HepG2 (cell line): Measurements from ENCODE around the gene PALS1. TPM values are rescaled to one million over a fixed set of nuclear protein-coding genes. Genes with fewer than 3 reads are reported as not detected.
A peak's percentile ranks its signal among the peaks of the same experiment; 100 is the strongest.

Source experiments
- ARID2 ChIP-seq: sonication (generic); formaldehyde crosslinking; IDR thresholded peaks from 2 replicates; pipeline ENCODE4 v1.8.1; 2022; ENCODE audit warnings: mild to moderate bottlenecking, missing genetic modification reagents, borderline replicate concordance
- ELF4 ChIP-seq: sonication (generic); formaldehyde crosslinking; IDR thresholded peaks from 2 replicates; pipeline ENCODE4 v1.5.0; 2020; ENCODE audit warnings: missing genetic modification reagents, mild to moderate bottlenecking, moderate library complexity, borderline replicate concordance
- HNF4G ChIP-seq, 2 experiments: sonication (generic) in 1 of 2; formaldehyde crosslinking in 1 of 2; IDR thresholded peaks; 2 replicates each; pipeline versions ENCODE4 v1.4.0 to v1.6.1; 2011 to 2020; ENCODE audit warnings: borderline replicate concordance in 2 of 2, low read depth in 2 of 2, mild to moderate bottlenecking in 2 of 2, low read length in 1 of 2, missing genetic modification reagents in 1 of 2, moderate library complexity in 1 of 2
- LCORL ChIP-seq, 2 experiments: fragments of 450-650 bp in 1 of 2; sonication (generic) in 1 of 2; formaldehyde crosslinking in 1 of 2; IDR thresholded peaks; 2 replicates each; pipeline versions ENCODE4 v1.5.0 to v1.6.1; 2017 to 2020; ENCODE audit warnings: antibody characterized with exemption in 1 of 2, missing genetic modification reagents in 1 of 2
- NFYC ChIP-seq: IDR thresholded peaks from 2 replicates; pipeline ENCODE4 v1.6.1; 2016; ENCODE audit warnings: missing genetic modification reagents, missing compliant biosample characterization
- NR1H2 ChIP-seq: sonication (generic); formaldehyde crosslinking; IDR thresholded peaks from 2 replicates; pipeline ENCODE4 v1.8.1; 2022; ENCODE audit warnings: low read depth, missing genetic modification reagents, borderline replicate concordance
- POLR2G ChIP-seq: fragments of 200-400 bp; formaldehyde crosslinking; IDR thresholded peaks from 2 replicates; pipeline ENCODE4 v1.6.1; 2018; ENCODE audit warnings: mild to moderate bottlenecking, low read depth, low read length, moderate library complexity
- SRSF9 ChIP-seq: fragments of 200-400 bp; formaldehyde crosslinking; IDR thresholded peaks from 2 replicates; pipeline ENCODE4 v1.6.1; 2018; ENCODE audit warnings: borderline replicate concordance, mild to moderate bottlenecking, low read depth, low read length; ENCODE audit not compliant: insufficient read depth, poor library complexity, severe bottlenecking
- ZBTB20 ChIP-seq: sonication (generic); formaldehyde crosslinking; IDR thresholded peaks from 2 replicates; pipeline ENCODE4 v1.8.1; 2023; ENCODE audit warnings: missing genetic modification reagents, low read depth, mild to moderate bottlenecking, borderline replicate concordance
- ZC3H4 ChIP-seq: sonication (generic); formaldehyde crosslinking; IDR thresholded peaks from 2 replicates; pipeline ENCODE4 v1.4.0; 2020; ENCODE audit warnings: missing genetic modification reagents, borderline replicate concordance
- ZNF12 ChIP-seq: sonication (generic); formaldehyde crosslinking; IDR thresholded peaks from 2 replicates; pipeline ENCODE4 v1.5.0; 2020; ENCODE audit warnings: missing genetic modification reagents
- ZNF546 ChIP-seq: sonication (generic); formaldehyde crosslinking; conservative IDR thresholded peaks from 2 replicates; pipeline ENCODE4 v1.8.1; 2023; ENCODE audit warnings: mild to moderate bottlenecking, missing genetic modification reagents
- ZNF556 ChIP-seq: sonication (generic); formaldehyde crosslinking; IDR thresholded peaks from 2 replicates; pipeline ENCODE4 v1.4.0; 2020; ENCODE audit warnings: mild to moderate bottlenecking, missing genetic modification reagents, borderline replicate concordance
- ZNF577 ChIP-seq: sonication (generic); formaldehyde crosslinking; IDR thresholded peaks from 2 replicates; pipeline ENCODE4 v1.4.0; 2020; ENCODE audit warnings: mild to moderate bottlenecking, low read depth, missing genetic modification reagents, borderline replicate concordance
- ZNF605 ChIP-seq: sonication (generic); formaldehyde crosslinking; IDR thresholded peaks from 2 replicates; pipeline ENCODE4 v1.8.0; 2022; ENCODE audit warnings: mild to moderate bottlenecking, missing genetic modification reagents
- ZNF614 ChIP-seq: IDR thresholded peaks from 2 replicates; pipeline ENCODE4 v1.6.1; 2018; ENCODE audit warnings: missing biosample characterization, missing genetic modification reagents, inconsistent platforms, borderline replicate concordance
- polyA plus RNA-seq, 8 experiments: library from polyadenylated mRNA; depleted of rRNA in 3 of 8; stranded (reverse) in 7 of 8; unstranded in 1 of 8; fragments of >200 nt; fragmentation: Illumina TruSeq in 4 of 8; extraction: Trizol in 4 of 8; gene quantifications; 2 replicates each; pipeline versions ENCODE4 v1.2.1 to v1.2.3, GENCODE V29; 2011 to 2016; ENCODE audit warnings: low read depth in 4 of 8, missing spikeins in 1 of 8, mixed read lengths in 1 of 8; ENCODE audit not compliant: insufficient read depth in 1 of 8
- total RNA-seq, 5 experiments: library from RNA; depleted of rRNA; stranded (reverse); fragments of >200 nt; fragmentation: Illumina TruSeq; extraction: Trizol; gene quantifications; 2 replicates each; pipeline ENCODE4 v1.2.3, GENCODE V29; 2016; ENCODE audit warnings: low read depth in 1 of 5

The PALS1 gene
- total and polyA plus RNA-seq, 2 of the 13 experiments (the other 11 are each of a cell fraction or from before 2014, with no cell fraction given) = 8.8 to 20.0 TPM

GRCh38 chr14:67240168-67240932 lies 885 bp upstream of the PALS1 start (continued):
- TF ChIP-seq ZNF577 (CRISPR knock-in tag) (no peak), ARID2 (CRISPR knock-in tag) (peak; percentile 58; the same call in 1 of the 2 replicates), ZNF614 (no peak), HNF4G (IDR thresholded peaks at IDR 0.05; ENCODE audit: borderline replicate concordance, low read depth, low read length) (no peak), HNF4G (CRISPR knock-in tag; IDR thresholded peaks at IDR 0.05; ENCODE audit: borderline replicate concordance, low read depth) (no peak), NFYC (CRISPR knock-in tag) (no peak), ZNF556 (CRISPR knock-in tag) (0 out of 2 replicates have a peak, but pooled peaks have one; percentile 32), ZNF605 (CRISPR knock-in tag) (0 out of 2 replicates have a peak, but pooled peaks have one; percentile 19), ZBTB20 (peak; percentile 31; the same call in 1 of the 2 replicates), ZNF546 (CRISPR knock-in tag) (0 out of 2 replicates have a peak, but pooled peaks have one; percentile 0), NR1H2 (CRISPR knock-in tag) (no peak), POLR2G (0 out of 2 replicates have a peak, but pooled peaks have one; percentile 4), SRSF9 (no peak), ELF4 (CRISPR knock-in tag) (0 out of 2 replicates have a peak, but pooled peaks have one; percentile 16), LCORL (IDR thresholded peaks at IDR 0.05) (no peak), LCORL (CRISPR knock-in tag; IDR thresholded peaks at IDR 0.05) (no peak), ZC3H4 (CRISPR knock-in tag) (peak; percentile 57; the same call in 1 of the 2 replicates), ZNF12 (peak; percentile 49; the same call in 1 of the 2 replicates)
